HG03196 (cell line): ENCODE data around the gene RAET1L.
A peak's percentile ranks its signal among the peaks of the same experiment; 100 is the strongest.
"Not testable (repeated sequence)": the region's sequence is repeated elsewhere in the genome, so short reads cannot be mapped to it uniquely, and the experiment has no call there.

Source experiments
- ATAC-seq: cut with Tn5 transposase; IDR thresholded peaks from one replicate; pipeline ENCODE4 v1.9.1; 2021; ENCODE audit not compliant: unreplicated experiment

Gene RAET1L, protein sequence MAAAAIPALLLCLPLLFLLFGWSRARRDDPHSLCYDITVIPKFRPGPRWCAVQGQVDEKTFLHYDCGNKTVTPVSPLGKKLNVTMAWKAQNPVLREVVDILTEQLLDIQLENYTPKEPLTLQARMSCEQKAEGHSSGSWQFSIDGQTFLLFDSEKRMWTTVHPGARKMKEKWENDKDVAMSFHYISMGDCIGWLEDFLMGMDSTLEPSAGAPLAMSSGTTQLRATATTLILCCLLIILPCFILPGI

GRCh38 chr6:150025201-150025917, at the start of gene RAET1L:
TSS of gene RAET1L (minus strand) at chr6:150025532. CDS start at chr6:150025471, 61 bp downstream.
- ATAC-seq, result no peak

DNA sequence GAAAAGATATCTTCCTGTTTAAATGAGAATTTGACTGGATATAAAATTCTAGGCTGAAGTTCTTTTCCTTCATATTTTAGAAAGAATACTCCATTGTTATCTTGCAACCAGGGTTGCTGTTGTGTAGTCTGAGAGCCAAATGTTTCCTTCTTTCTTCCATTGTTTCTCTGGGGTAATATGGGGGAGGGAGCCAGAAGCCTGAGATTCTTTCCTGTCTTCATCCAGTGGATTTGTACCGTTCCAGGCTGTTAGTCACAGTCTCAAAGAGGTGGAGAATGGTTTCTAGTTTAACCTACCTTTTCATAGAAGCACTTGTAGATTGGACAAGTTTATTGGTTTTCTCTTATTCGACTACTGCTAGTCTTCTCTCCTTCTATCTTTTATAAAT, 49.7 kb upstream of the RAET1L start:
- ATAC-seq, result no peak

DNA sequence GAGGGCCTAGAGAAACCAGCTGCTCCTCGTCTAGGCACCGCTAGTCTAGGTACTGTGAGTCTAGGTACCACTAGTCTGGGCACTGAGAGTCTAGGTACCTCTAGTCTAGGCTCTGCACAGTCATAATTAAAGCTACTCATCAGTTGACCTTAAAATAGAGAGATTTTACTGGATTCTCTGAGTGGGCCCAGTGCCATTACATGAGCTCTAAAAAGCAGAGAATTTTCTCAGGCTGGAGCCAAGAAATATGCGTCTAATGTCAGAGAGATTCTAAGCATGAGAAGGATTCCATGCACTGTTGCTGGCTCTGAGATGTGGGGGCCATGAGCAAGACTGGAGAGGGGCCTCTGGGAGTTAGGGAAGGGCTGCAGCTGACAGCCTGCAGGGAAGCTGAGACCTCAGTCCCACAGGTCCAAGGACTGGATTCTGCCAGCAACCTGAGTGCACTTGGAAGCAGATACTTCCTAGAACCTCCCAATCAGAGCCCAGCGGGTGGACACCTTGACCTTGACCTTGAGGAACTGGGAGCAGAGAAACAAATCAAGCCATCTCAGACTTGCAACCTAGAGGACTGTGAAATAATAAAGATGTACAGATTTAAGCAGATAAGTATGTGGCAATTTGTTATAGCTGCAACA, 49.2 kb upstream of the RAET1L start:
- not testable (repeated sequence) for ATAC-seq

GRCh38 chr6:150072201-150072600, 46.9 kb upstream of the RAET1L start:
- no peak for ATAC-seq

DNA sequence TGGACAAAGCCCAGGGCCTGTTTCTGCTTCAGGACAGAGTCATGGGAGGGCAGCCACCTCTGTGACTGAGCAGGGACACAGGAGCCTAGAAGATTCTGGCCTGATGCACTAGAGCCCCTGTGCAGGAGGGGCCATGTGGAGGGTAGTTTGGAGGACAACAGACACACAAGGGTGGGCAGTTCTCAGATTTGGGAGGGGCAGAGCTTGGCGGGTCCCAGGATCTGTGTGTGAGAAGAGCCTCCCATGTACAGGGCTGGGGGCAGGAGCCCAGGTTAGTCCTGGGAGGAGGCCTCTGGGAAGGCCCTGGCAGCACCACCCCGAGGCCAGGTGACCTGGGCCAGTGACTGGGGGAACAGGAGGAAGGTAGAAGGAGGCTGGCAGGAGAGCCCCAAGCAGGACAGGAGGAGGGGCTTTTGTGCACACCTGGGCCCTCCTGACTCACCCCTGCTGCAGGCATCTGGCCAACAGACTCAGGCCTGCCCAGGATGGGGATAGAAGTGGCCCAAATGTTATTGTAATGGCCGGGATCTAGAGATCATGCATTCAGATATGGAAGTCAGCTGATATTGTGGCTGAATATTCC, 45.0 kb upstream of the RAET1L start:
- no peak for ATAC-seq

DNA sequence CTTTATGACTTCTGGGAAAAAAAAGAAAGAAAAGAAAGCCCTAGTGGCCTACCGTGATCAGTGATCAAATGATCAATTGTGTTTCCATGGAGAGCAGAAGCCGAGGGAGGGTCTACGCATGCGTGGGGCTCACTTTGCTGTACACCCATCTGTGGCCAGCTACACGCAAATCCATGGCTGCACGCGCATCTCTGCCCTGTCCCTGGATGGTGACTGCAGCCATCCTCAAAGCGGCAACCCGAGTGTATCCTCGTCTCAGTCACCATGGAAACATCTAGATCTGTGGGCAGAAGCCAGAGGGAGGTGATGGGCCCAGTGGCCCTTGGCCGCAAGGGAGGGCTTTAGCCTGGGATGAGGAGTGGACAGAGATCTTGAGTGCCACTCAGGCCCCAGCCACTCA, 44.4 kb upstream of the RAET1L start:
- no peak for ATAC-seq

DNA sequence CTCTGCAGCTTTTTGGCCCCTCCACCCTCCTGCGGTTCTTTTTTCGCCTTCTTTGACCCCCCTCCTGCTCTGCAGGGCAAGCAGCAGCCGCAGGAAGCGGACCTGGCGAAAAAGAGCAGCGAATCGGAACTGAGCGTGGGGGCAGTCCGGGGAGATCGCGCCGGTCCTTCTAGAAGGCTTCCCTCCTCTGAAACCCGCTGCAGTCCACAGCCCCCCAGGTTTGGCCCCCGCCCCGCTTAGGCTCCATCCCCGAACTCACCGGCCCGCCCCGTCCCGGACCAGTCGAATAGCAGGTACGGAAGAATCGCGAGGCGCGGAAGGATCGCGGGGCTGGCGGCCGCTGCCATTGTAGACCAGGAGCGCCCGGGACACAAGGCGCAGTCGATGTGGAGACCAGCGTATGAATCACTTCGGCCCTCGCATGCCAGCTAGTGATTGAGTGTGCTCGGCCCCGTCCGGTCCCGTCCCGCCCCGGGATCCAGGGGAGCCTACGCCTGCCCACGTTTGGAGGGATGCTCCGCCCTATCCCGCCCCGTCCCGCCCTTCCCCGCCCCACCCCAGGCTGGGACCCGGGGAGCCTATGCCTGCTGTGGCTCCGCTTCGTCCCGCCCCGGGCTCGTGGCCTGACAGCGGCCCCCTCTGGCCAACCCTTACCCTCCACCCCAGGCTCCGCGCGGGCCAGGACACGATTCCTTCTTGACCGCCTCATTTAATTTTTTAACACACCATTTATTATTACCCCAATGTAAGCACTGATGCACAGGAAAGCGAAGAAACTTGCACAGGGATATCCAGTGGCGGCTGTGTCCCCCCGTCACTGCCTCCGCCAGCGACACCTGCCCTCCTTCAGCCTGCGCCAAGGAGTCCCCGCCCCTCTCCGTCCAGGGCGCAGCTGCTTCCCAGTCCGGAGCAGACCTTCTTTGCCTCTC, 43.7 kb upstream of the RAET1L start, which contains the start of gene ULBP3:
TSS of gene ULBP3 (minus strand) at position 402 of the 929 bp plus-strand sequence. CDS start at position 347, 55 bp downstream.
- ATAC-seq, result peak; percentile 70

GRCh38 chr6:150068151-150068550, 42.8 kb upstream of the RAET1L start:
- ATAC-seq, result no peak

DNA sequence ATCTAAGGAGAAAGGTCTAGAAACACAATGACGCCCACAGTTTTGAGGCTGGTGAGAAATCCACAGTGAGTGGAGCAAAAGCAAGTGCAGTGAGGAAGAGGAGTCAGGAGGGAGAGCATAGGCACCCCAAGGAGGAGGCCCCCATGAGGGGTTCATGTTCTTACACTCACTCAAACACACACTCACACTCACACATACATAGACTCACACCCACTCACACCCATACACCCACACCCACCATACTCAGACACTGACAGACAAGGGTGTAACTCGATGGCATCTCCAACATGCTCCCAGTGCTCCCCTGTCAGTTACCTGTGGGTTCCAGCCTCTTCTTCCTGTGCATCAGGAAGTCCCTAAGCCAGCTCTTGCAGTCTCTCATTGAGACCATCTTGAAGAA, 39.8 kb upstream of the RAET1L start:
- no peak for ATAC-seq

DNA sequence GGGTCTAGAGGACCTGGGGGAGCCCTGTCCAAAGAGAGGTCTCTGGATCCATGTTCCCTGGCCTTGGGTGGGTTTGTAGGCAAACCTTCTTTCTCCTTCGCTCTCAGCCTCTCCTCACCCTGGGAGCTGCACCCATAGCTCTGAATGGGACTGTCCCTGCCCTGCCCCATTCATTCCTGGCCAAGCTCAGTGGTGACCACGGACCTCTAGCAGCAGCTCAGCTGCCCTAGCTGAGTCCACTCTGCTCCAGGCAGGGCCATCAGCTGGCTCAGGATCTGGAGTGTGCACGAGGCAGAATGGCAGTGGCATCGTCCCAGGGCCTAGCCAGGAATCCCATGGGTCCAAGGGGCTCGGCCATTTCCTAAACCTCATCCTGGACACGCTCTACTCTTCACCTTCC, 38.3 kb upstream of the RAET1L start:
- ATAC-seq, result no peak

GRCh38 chr6:150059973-150060372, 34.6 kb upstream of the RAET1L start:
- not testable (repeated sequence) for ATAC-seq

- no peak for ATAC-seq
These were observed 33.7 kb upstream of the RAET1L start for GRCh38 chr6:150058986-150059385.

GRCh38 chr6:150058231-150058792, 33.0 kb upstream of the RAET1L start:
- no peak for ATAC-seq

- ATAC-seq, result no peak
These were observed 32.2 kb upstream of the RAET1L start for GRCh38 chr6:150057501-150057951.

DNA sequence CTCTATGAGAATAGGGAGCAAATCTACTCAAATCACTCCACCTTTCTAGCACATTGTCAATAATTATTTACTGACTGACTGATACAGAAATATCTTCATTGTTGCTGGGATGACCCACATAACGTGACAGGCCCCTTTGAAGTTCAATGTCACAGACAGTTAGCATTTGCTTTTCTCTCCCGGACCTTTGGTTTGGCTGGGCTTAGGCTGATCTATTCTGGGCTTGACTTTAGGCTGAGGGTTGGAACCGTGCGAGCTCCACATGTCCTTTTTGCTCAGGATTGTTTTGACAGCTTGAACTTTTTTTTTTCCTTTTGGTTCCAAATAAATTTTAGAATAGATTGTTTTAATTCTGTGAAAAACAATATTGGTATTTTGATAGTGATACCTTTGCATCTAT, 31.6 kb upstream of the RAET1L start:
- ATAC-seq, result no peak

DNA sequence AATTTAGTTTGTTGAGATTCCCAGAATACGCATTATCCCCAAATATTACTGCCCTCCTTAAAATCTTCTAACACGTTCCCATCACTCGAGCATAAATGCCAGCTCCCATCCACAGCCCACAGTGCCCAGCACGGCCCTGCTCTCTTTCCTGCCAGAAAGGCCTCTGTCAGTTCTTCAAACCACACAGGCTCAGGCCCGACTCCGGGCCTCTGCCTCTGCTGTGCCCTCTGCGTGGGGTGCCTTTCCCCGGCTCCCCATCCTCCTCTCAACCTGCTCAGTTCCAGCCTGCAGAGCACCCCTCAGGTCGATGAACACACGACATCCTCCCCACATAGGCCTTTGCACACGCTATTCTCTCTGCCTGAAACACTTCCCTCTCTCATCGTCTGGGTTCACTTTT, 30.8 kb upstream of the RAET1L start:
- no peak for ATAC-seq

- ATAC-seq, result no peak
These were observed 29.8 kb upstream of the RAET1L start for GRCh38 chr6:150055131-150055530.

DNA sequence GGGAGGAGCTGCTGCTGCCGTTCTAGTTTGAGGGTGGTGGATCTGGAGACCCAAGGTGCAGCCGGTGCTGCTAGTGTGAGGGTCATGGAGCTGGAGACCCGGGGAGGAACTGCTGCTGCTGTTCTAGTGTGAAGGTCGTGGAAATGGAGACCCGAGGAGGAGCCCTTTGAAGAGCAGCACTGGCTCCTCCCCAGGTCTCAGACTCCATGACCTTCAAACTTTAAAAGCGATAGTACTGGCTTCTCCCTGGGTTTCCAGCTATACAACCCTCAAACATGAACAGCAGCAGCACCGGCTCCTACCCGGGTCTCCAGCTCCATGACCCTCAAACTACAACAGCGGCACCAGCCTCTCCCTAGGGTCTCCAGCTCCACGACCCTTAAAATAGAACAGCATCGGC, 28.1 kb upstream of the RAET1L start:
- ATAC-seq, result no peak

DNA sequence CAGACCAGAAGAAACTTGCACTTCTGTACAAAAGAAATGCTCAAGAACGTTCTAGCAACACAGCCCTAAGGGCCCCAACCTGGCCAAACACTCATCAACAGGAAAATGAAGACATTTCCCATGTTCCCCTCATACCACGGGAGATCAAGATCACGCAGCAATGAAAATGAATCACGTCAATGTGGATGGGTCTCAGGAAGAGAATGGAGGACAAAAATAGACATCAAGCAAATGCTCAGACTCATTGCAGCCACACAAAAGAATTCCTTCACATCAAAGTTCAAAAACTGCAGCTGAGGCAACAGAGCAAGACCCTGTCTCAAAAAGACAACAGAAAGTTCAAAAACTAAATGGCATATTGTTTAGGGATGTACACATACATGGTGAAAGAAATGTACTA, 25.5 kb upstream of the RAET1L start:
- no peak for ATAC-seq

- ATAC-seq, result no peak
These were observed 22.8 kb upstream of the RAET1L start for GRCh38 chr6:150048099-150048498.
